Eye (tissue), 1 donor: ENCODE results near the gene SPDYC.
A peak's percentile ranks its signal among the peaks of the same experiment; 100 is the strongest.
"Not testable (repeated sequence)": the region's sequence is repeated elsewhere in the genome, so short reads cannot be mapped to it uniquely, and the experiment has no call there.

Experiments
- DNase-seq: peaks from one replicate; pipeline ENCODE4 v3.0.0-alpha.2; 2015

Gene SPDYC

GRCh38 chr11:65174571-65175010 is 4.6 kb downstream of the SPDYC start:
- DNase-seq, result not testable (repeated sequence)

- peak; percentile 90 for DNase-seq
These were observed 11.0 kb downstream of the SPDYC start for GRCh38 chr11:65180877-65181568.

GRCh38 chr11:65181569-65182257 is 11.7 kb downstream of the SPDYC start, which contains the start of gene CAPN1:
Gene CAPN1, plus strand, starts transcription at chr11:65181928. Its CDS starts 774 bp downstream, at chr11:65182702.
- peak; percentile 86 for DNase-seq

- peak; percentile 63 for DNase-seq
These were observed 12.5 kb downstream of the SPDYC start for GRCh38 chr11:65182258-65183170.

- DNase-seq, result no peak
These were observed 13.3 kb downstream of the SPDYC start for GRCh38 chr11:65183201-65183891.

- DNase-seq, result peak; percentile 56
These were observed 14.1 kb downstream of the SPDYC start for GRCh38 chr11:65184146-65184545.

GRCh38 chr11:65185171-65185570 is 15.1 kb downstream of the SPDYC start:
- no peak for DNase-seq

GRCh38 chr11:65185869-65186341 is 15.9 kb downstream of the SPDYC start:
- no peak for DNase-seq

- DNase-seq, result no peak
These were observed 16.7 kb downstream of the SPDYC start for GRCh38 chr11:65186701-65187100.

- DNase-seq, result no peak
These were observed 17.2 kb downstream of the SPDYC start for GRCh38 chr11:65187146-65187675.

- DNase-seq, result no peak
These were observed 18.0 kb downstream of the SPDYC start for GRCh38 chr11:65187971-65188461.

- no peak for DNase-seq
These were observed 18.5 kb downstream of the SPDYC start for GRCh38 chr11:65188486-65188885.

GRCh38 chr11:65189191-65189590 is 19.2 kb downstream of the SPDYC start:
- DNase-seq, result no peak

- DNase-seq, result no peak
These were observed 24.5 kb downstream of the SPDYC start for GRCh38 chr11:65194564-65194963.

- no peak for DNase-seq
These were observed 34.1 kb downstream of the SPDYC start for GRCh38 chr11:65204143-65204542.

GRCh38 chr11:65204646-65205601 is 34.9 kb downstream of the SPDYC start:
- DNase-seq, result peak; percentile 61

- DNase-seq, result no peak
These were observed 35.6 kb downstream of the SPDYC start for GRCh38 chr11:65205602-65205967.

GRCh38 chr11:65206441-65206841 is 36.4 kb downstream of the SPDYC start:
- no peak for DNase-seq

- DNase-seq, result no peak
These were observed 36.9 kb downstream of the SPDYC start for GRCh38 chr11:65206901-65207300.

GRCh38 chr11:65207918-65208784 is 38.1 kb downstream of the SPDYC start:
- DNase-seq, result no peak
